ENCODE measurements around the gene DGUOK.

DNA sequence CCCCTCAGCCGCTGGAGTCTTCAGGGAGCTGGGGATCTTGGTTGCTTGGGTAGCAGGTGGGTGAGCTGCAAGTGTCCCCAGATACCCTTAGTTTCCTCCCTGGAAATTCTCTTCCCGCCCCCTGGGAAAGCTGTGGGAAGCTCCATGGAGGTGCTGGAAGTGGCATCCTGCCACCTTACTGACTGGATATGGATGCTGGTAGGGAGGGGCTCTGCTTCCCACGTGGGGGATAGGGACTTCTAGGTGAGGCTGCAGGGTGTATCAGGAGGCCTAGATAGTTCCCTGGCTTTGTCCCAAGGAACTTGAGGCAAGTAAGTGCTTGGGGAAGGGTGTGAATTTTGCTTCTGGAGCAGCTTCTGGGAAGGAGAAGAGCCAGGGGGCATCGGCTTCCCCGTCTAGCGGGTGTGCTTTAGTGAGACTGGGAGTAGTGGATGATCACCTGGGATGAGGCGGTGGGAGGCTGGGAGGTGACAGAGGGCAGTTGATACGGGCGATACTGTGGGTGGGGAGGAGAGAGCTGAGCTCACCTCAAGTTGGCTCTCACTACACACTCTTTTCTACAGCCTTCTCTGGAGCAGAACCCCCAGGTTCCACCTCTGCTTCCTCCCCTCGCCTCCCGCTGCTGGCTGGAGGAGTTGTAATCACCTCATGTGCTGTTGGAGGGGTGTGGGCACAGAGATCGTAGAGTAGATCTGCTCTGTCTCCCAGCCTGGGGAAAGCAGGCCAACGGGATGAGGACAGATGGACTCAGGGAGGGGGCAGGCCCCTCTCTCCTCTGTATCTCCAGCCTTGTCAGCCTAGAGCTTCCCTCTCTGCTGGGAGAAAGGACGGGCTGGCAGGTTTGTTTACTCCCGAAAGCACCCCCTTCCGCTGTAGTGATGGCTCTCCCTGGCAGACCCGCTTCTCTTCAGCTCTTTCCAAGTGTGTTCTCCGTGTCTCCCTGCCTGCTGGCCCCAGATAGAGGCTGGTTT is 77.8 kb downstream of the DGUOK start:
- TF ChIP-seq, protein P1, sequence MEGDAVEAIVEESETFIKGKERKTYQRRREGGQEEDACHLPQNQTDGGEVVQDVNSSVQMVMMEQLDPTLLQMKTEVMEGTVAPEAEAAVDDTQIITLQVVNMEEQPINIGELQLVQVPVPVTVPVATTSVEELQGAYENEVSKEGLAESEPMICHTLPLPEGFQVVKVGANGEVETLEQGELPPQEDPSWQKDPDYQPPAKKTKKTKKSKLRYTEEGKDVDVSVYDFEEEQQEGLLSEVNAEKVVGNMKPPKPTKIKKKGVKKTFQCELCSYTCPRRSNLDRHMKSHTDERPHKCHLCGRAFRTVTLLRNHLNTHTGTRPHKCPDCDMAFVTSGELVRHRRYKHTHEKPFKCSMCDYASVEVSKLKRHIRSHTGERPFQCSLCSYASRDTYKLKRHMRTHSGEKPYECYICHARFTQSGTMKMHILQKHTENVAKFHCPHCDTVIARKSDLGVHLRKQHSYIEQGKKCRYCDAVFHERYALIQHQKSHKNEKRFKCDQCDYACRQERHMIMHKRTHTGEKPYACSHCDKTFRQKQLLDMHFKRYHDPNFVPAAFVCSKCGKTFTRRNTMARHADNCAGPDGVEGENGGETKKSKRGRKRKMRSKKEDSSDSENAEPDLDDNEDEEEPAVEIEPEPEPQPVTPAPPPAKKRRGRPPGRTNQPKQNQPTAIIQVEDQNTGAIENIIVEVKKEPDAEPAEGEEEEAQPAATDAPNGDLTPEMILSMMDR (IDR thresholded peaks at IDR 0.05), result no peak
- TF ChIP-seq POLR2A (IDR thresholded peaks at IDR 0.05), result no peak

All from adrenal gland (tissue), 5 donors.